A204.1 (cell line): ENCODE data around the gene PTPRA.

Experiments used
- FAIRE-seq: peaks from 2 replicates; lab custom pipeline; 2012; peaks lifted over from hg19 to GRCh38; lab: Jason Lieb, UNC

The PTPRA gene

DNA sequence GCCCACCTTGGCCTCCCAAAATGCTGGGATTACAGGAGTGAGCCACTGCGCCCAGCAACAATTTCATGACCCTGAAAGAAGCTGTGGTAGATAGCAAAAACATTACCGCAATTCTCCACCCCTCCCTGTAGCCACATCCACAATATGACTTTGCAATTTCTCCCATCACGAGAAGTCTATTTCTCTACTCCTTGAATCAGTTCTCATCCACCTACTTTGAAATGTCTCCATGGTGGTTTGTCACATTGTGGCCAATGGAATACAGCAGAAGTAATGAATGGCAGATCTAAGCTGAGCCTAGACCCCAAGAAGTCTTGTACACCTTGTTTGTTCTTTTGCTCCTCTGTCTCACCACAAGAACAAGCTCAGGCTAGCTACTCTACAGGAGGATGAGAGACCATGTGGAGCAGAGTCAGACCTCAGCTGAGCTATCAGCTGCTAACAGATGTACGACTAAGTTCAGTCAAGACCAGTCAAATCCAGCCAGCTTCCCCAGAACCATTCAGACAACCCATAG, 204.4 kb downstream of the PTPRA start:
- no peak for FAIRE-seq

DNA sequence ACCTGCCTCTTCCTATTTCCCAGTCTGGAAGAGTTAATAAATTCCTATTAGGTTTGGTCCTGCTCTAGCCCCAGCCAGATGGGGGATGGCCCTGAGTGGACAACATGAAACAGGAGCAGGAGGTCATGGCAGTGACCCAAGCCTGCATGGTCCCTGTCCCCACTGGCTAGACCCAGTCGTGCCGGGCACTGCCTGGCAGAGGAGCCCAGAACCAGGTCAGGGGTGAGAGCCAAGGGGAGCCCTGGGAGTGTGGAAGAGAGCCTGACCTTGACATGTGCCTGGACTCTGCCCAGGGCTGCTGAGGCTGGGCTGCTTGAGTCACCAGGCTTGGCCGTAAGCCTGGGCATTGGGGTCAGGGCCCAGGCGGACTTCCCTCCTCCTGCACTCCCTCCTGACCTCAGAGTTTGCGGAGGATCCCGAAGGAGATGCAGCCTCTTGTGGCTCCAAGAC, 207.7 kb downstream of the PTPRA start:
- FAIRE-seq: no peak

DNA sequence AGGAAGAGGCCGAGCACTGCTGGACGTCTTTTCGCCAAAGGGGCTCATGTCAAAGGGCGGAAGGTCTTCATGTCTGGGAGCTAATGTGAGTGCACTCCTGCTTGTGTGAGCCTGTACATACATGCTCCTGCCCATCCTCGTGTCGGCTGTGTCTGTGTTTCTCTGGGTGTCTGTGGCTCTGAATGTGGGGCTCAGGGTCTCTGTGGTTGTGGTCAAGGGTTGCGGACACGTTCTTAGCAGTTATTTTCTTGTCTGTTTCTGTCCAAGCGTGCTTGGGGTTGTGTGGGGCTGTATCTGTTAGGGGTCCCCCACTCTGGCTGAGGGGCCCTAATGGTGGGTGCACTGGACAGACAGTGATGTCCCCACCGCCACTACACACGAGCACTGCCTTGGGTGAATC, 208.4 kb downstream of the PTPRA start:
- no peak for FAIRE-seq

DNA sequence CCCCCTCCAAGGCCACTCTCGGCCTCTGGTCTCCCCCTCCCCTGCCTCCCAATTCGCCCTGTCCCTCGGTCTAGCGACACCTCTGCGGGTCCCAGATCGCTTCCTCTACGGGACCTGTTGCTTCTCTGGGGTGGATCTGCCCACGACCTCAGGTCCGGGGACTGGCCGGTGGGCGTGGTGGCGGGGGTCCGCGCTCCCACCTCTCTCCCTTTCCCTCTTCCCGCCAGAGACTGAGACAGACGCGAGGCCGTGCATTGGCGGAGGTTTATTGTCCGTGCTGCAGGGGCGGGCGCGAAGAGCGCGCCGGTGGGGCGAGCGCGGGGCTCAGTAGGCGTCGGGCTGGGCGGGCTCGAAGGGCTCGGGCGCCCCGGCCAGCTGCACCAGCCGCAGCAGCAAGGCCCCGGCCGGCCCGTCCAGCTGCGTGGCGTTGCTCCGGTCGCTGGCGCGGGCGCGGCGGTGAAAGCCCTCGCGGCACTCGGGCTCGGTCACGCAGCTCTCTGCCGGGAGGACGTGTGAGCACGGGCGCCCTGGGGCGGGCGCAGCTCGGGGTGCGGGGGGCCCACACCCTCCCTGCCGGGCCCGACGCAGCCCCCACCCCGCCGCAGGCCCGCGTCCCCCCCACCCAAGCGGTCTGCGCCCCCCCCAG, 209.1 kb downstream of the PTPRA start:
- FAIRE-seq: no peak

DNA sequence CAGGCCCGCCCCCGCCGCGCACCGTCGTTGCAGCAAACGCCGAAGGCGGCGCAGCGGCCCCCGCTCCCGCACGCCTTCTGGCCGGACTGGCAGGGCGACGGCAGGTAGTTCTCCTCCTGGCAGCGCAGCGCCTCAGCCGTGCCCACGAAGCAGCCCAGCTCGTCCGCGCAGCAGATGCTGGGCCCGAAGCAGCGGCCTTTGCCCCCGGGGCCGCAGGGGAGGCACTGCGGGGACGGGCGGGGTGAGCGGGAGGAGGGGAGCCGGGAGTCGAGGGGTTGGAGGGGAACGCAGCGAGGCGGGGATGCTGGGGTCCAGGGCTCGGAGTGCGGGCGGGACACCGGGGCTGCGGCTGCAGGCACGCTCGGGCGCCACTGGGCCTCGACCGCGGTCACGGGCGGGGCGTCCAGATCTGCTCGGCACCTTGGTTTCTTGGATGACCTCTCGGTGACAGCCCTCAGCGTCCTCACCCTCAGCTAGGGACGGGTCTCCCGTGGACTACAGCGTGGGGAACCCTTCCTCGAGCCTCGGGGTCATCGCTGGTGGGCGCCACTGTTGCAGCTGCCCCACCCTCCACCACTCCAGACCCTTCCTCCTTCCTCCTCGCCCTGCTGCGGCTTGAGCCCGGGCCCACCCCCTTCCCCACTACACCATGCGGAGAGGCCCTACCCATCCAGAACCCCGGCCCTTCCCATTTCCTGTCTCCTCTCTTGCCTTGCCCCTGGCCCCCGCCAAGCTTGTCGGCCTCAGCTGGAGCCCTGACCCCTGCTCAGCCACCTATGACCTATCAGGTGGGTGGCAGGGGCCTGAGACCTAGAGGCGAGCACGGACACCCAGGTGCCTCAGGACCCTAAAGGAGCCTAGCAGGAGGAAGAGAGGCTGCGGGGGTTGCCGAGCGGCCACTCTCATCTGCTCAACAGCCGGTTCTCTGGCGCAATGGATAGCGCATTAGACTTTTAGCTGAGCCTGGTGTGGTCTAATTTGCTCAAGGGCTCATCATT, 210.0 kb downstream of the PTPRA start:
- FAIRE-seq: no peak

DNA sequence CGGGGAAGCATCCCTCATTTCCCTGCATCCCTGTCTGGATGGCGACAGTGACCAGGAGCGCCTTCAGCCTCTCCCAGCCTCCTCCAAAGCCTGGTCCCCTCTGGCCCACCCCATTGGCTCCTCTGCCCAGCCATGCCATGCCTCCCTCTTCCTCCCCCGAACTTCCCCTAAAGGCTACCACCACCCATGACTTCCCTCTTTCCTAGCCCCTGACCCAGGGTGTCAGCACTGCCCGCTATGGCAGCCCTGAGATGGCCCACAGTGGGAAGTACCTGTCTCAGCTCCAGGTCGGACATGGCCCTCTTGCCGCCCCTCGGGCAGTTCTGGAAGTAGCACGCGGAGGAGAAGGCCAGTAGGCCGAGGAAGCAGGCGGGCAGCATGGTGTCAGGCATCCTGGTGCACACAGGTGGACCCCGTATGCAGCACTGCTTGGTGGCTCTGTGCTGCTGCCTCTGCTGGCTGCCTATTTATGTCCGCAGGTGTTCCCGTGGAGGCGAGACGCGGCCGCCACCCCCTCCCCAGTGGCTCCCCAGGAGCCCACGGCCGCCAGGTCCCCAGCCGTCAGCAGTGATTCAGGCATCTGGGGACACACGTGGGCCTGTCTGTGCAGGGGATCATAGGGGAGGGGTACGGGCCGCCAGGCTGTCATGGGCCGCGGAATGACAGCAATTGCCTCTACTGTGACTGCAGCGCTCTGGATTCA, 211.2 kb downstream of the PTPRA start, which contains the start of gene AVP:
AVP (minus strand) TSS at position 442 of the 703 bp plus-strand sequence; CDS start at position 392, 50 bp downstream.
- FAIRE-seq: no peak

DNA sequence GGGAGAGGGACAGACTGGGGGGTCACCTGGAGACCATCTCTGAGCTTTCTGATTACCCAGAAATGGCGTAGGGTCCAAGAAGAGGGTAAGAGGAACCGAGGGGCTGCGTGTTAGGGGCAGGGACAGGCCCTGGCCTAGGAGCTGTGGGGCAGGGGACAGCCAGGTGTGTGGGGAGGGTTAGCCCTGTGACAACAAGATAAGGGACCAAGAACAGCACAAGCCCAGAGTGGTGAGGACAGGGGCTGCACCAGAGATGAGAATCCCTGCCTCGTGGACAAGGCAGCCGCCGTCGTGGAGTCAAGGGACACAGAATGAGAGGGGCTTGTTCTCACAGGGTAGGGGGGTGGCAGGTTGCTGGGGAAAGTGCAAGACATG, 211.7 kb downstream of the PTPRA start:
- no peak for FAIRE-seq

DNA sequence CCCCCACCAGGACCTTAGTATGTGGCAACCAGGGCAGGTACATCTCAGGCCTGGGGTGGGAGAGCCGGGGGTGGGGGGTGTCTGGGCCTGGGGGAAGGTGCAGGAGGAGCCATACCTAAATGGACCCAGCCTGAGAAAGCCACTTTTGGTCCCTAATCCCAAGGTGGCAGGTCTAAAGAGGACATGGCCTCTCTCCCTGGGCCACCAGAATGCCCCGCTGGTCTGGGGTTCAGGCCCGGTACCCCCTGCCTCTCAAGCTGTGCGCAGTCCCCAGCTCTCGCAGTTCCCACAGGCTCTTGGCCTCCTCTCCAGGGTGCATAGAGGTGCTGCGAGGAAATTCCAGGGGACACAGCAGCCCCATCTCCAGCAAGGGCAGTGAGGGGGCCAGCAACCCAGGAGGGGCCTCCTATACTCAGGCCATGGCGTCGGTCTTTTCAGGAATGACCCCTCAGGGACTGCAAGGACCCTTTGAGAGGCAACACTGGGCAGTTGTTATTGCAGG, 212.3 kb downstream of the PTPRA start:
- FAIRE-seq: no peak

DNA sequence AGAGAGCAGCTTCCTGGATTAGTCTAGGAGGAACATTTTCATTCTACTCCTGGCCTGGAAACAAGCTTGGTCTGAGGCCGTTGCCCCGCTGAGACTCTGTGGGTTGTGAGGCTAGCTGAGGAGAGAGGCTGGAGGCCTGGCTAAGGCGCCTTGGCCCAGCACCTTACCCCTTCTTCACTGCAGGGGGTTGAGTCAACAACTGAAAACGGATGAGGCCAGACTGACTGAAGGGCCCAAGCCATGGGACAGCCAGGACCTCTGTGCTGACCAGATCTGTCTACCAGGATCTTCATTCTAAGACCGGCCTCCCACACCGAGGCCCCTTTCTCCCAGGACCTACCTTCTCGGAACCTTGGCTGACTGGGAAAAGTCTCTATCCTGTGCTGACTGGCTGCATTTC, 214.8 kb downstream of the PTPRA start:
- FAIRE-seq: no peak
